Body of pancreas (tissue), 4 donors: ENCODE data around the gene SMPD3.
"Not testable (repeated sequence)": the region's sequence is repeated elsewhere in the genome, so short reads cannot be mapped to it uniquely, and the experiment has no call there.

Experiments
- POLR2A ChIP-seq, 3 donors: fragments of 450-650 bp; IDR thresholded peaks; one replicate each; pipeline ENCODE4 v1.6.1; 2016; ENCODE audit warnings: antibody characterized with exemption in 3 of 3, mild to moderate bottlenecking in 2 of 3
- TF ChIP-seq, protein P1 (sequence below), 7 experiments: fragments of 450-650 bp in 4 of 7; fragments of 200-600 bp in 3 of 7; sonication (generic) in 3 of 7; IDR thresholded peaks; one replicate each; pipeline ENCODE4 v1.5.1; 2016 to 2019; ENCODE audit warnings: antibody characterized with exemption in 7 of 7

- TF ChIP-seq, protein P1, sequence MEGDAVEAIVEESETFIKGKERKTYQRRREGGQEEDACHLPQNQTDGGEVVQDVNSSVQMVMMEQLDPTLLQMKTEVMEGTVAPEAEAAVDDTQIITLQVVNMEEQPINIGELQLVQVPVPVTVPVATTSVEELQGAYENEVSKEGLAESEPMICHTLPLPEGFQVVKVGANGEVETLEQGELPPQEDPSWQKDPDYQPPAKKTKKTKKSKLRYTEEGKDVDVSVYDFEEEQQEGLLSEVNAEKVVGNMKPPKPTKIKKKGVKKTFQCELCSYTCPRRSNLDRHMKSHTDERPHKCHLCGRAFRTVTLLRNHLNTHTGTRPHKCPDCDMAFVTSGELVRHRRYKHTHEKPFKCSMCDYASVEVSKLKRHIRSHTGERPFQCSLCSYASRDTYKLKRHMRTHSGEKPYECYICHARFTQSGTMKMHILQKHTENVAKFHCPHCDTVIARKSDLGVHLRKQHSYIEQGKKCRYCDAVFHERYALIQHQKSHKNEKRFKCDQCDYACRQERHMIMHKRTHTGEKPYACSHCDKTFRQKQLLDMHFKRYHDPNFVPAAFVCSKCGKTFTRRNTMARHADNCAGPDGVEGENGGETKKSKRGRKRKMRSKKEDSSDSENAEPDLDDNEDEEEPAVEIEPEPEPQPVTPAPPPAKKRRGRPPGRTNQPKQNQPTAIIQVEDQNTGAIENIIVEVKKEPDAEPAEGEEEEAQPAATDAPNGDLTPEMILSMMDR (IDR thresholded peaks at IDR 0.05) = not testable (repeated sequence)
- not testable (repeated sequence) for TF ChIP-seq POLR2A (IDR thresholded peaks at IDR 0.05)
Observed at GRCh38 chr16:68494261-68494660, 46.0 kb upstream of the SMPD3 start.
